Measurements from ENCODE around the gene PHETA1. TPM values are rescaled to one million over a fixed set of nuclear protein-coding genes. Genes with fewer than 3 reads are reported as not detected.
"Not testable (repeated sequence)": the region's sequence is repeated elsewhere in the genome, so short reads cannot be mapped to it uniquely, and the experiment has no call there.

PHETA1 gene
- polyA plus RNA-seq, 1 donor from 2014 or later = 25.4 TPM

- H3K9me3 ChIP-seq (ENCODE audit: low read length) = no peaks in the 10 kb centered on the region
- H3K27ac ChIP-seq (ENCODE audit: low read length) = no peak overlapping the region
- no peak overlapping the region for H3K4me3 ChIP-seq (ENCODE audit: low read length)
- H3K36me3 ChIP-seq (ENCODE audit: insufficient read depth, low read length) = no peaks in the 10 kb centered on the region
- H3K79me2 ChIP-seq (replicated peaks; ENCODE audit: insufficient read depth, low read length) = no peaks in the 10 kb centered on the region
- H3K27me3 ChIP-seq (ENCODE audit: insufficient read depth, low read depth, low read length) = no peaks in the 10 kb centered on the region
- H3K4me2 ChIP-seq (ENCODE audit: low read length) = no peak overlapping the region
- H3K9me2 ChIP-seq (ENCODE audit: insufficient read depth, low read length) = no peaks in the 10 kb centered on the region
- no peak overlapping the region for H3K9ac ChIP-seq (ENCODE audit: low read length)
- no peak overlapping the region for H2AFZ ChIP-seq (ENCODE audit: low read depth, low read length)
- TF ChIP-seq MXI1 (conservative IDR thresholded peaks at IDR 0.05; ENCODE audit: poor library complexity, severe bottlenecking) = no peak
- TF ChIP-seq CTCF (IDR thresholded peaks at IDR 0.05; ENCODE audit: poor library complexity, severe bottlenecking) = no peak
- no peak for TF ChIP-seq REST (IDR thresholded peaks at IDR 0.05; ENCODE audit: borderline replicate concordance)
- no peak for TF ChIP-seq POLR2AphosphoS5 (IDR thresholded peaks at IDR 0.05)
- TF ChIP-seq RAD21 (conservative IDR thresholded peaks at IDR 0.05) = no peak
- TF ChIP-seq EP300 (conservative IDR thresholded peaks at IDR 0.05; ENCODE audit: poor library complexity, severe bottlenecking) = no peak
- TF ChIP-seq EZH2 (IDR thresholded peaks at IDR 0.05; ENCODE audit: borderline replicate concordance, insufficient read depth, low read length, poor library complexity, severe bottlenecking) = no peak
- TF ChIP-seq SMC3 (conservative IDR thresholded peaks at IDR 0.05; ENCODE audit: poor library complexity) = no peak
- H3F3A ChIP-seq (ENCODE audit: insufficient read depth, low read length, poor library complexity, severe bottlenecking) = no peaks in the 10 kb centered on the region
- no peaks in the 10 kb centered on the region for H4K20me1 ChIP-seq (ENCODE audit: insufficient read depth)
Measured at GRCh38 chr12:111341426-111342065, 27.3 kb downstream of the PHETA1 start.

DNA sequence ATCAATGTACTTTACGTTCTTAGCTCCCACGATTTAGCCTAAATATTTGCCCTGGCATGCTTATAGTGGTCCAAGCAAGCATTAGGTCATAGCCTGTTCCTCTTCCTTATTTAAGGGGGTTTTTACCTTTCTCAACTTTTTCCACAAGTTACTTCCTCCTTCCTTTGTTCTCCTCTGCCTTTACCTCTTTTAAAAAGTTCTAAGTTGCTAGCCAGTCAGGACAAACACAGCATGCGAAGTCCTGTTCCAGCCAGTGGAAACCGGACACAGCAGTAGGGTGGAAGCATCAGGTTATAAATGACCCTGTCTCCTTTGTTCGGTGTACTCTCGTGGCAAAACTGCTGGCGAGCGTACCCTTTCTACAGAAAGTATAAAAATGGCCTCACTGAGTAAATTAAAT is 28.2 kb downstream of the PHETA1 start:
- H3F3A ChIP-seq (ENCODE audit: insufficient read depth, low read length, poor library complexity, severe bottlenecking); H3K9ac ChIP-seq (ENCODE audit: low read length); H4K20me1 ChIP-seq (ENCODE audit: insufficient read depth); H3K9me2 ChIP-seq (ENCODE audit: insufficient read depth, low read length); H3K4me3 ChIP-seq (ENCODE audit: low read length); H3K79me2 ChIP-seq (replicated peaks; ENCODE audit: insufficient read depth, low read length); H3K9me3 ChIP-seq (ENCODE audit: low read length); H3K27ac ChIP-seq (ENCODE audit: low read length); H3K4me2 ChIP-seq (ENCODE audit: low read length); H3K36me3 ChIP-seq (ENCODE audit: insufficient read depth, low read length); H3K27me3 ChIP-seq (ENCODE audit: insufficient read depth, low read depth, low read length); H2AFZ ChIP-seq (ENCODE audit: low read depth, low read length): not testable (repeated sequence)

GRCh38 chr12:111340231-111340630 is 28.7 kb downstream of the PHETA1 start:
- Histone ChIP-seq H3K27me3 (ENCODE audit: insufficient read depth, low read depth, low read length) (no peaks in the 10 kb centered on the region), H2AFZ (ENCODE audit: low read depth, low read length) (no peak overlapping the region), H3F3A (ENCODE audit: insufficient read depth, low read length, poor library complexity, severe bottlenecking) (no peaks in the 10 kb centered on the region), H3K36me3 (ENCODE audit: insufficient read depth, low read length) (no peaks in the 10 kb centered on the region), H3K27ac (ENCODE audit: low read length) (no peak overlapping the region), H4K20me1 (ENCODE audit: insufficient read depth) (no peaks in the 10 kb centered on the region), H3K79me2 (replicated peaks; ENCODE audit: insufficient read depth, low read length) (no peaks in the 10 kb centered on the region), H3K9ac (ENCODE audit: low read length) (no peak overlapping the region), H3K4me2 (ENCODE audit: low read length) (no peak overlapping the region), H3K4me3 (ENCODE audit: low read length) (no peak overlapping the region), H3K9me2 (ENCODE audit: insufficient read depth, low read length) (no peaks in the 10 kb centered on the region), H3K9me3 (ENCODE audit: low read length) (no peaks in the 10 kb centered on the region)
- no peak for TF ChIP-seq POLR2AphosphoS5 (IDR thresholded peaks at IDR 0.05)
- TF ChIP-seq SMC3 (conservative IDR thresholded peaks at IDR 0.05; ENCODE audit: poor library complexity) = no peak
- TF ChIP-seq REST (IDR thresholded peaks at IDR 0.05; ENCODE audit: borderline replicate concordance) = no peak
- TF ChIP-seq TAF1 (IDR thresholded peaks at IDR 0.05; ENCODE audit: low read depth) = no peak
- no peak for TF ChIP-seq MXI1 (conservative IDR thresholded peaks at IDR 0.05; ENCODE audit: poor library complexity, severe bottlenecking)
- TF ChIP-seq RAD21 (conservative IDR thresholded peaks at IDR 0.05) = no peak
- TF ChIP-seq EZH2 (IDR thresholded peaks at IDR 0.05; ENCODE audit: borderline replicate concordance, insufficient read depth, low read length, poor library complexity, severe bottlenecking) = no peak
- no peak for TF ChIP-seq CTCF (IDR thresholded peaks at IDR 0.05; ENCODE audit: poor library complexity, severe bottlenecking)
- TF ChIP-seq EP300 (conservative IDR thresholded peaks at IDR 0.05; ENCODE audit: poor library complexity, severe bottlenecking) = no peak
